BJ (cell line): Measurements from ENCODE around the gene USP20. TPM values are rescaled to one million over a fixed set of nuclear protein-coding genes. Genes with fewer than 3 reads are reported as not detected.

Source experiments
- CTCF ChIA-PET: fragments of 350-600 bp; formaldehyde crosslinking; extraction: SDS; loops from one replicate; lab custom pipeline; 2021; ENCODE audit warnings: antibody characterized with exemption, inconsistent platforms; lab: Yijun Ruan, JAX
- POLR2A ChIA-PET: fragments of 300-600 bp; sonication (Branson Sonifier 250); formaldehyde crosslinking; extraction: SDS; loops from one replicate; lab custom pipeline; 2021; ENCODE audit warnings: antibody characterized with exemption; lab: Charles Lee
- DNase-seq: peaks from one replicate; pipeline ENCODE4 v3.0.0-alpha.2; 2011; ENCODE audit warnings: low read depth
- H3K27me3 ChIP-seq: 2 replicates; pipeline ENCODE4 v1.6.0; 2011; ENCODE audit warnings: low read length; ENCODE audit not compliant: control insufficient read depth, insufficient read depth
- H3K36me3 ChIP-seq: 2 replicates; pipeline ENCODE4 v1.5.1; 2011; ENCODE audit warnings: low read length; ENCODE audit not compliant: control insufficient read depth, insufficient read depth
- H3K4me3 ChIP-seq: 2 replicates; pipeline ENCODE4 v1.5.1; 2011; ENCODE audit warnings: low read depth, mild to moderate bottlenecking, control low read depth, low read length
- CTCF ChIP-seq: IDR thresholded peaks from 2 replicates; pipeline ENCODE4 v1.5.1; 2011; ENCODE audit warnings: low read depth, mild to moderate bottlenecking, control low read depth, inconsistent platforms, low read length, moderate library complexity; ENCODE audit not compliant: insufficient read depth
- polyA plus RNA-seq: library from polyadenylated mRNA; depleted of rRNA; stranded (reverse); fragments of >200 nt; gene quantifications from 2 replicates; pipeline ENCODE4 v1.2.3, GENCODE V29; 2011

The USP20 gene
- polyA plus RNA-seq, 1 experiment = 19.0 TPM

- CTCF ChIA-PET = interaction anchor here (0.6 kb wide), 1 partner anchor 14 kb away, joined by 3 read pairs; no protein-coding TSS in a partner anchor
- DNase-seq = no peak
- H3K27me3 ChIP-seq = no peaks in the 10 kb centered on the region
- no peak overlapping the region for H3K4me3 ChIP-seq
- POLR2A ChIA-PET = no interaction called here
- peaks cover 6% of the 10 kb centered on the region for H3K36me3 ChIP-seq
- no peak for TF ChIP-seq CTCF
Observed at GRCh38 chr9:129894120-129894823, 59.0 kb downstream of the USP20 start.

- TF ChIP-seq CTCF = no peak
- no peak for DNase-seq
- H3K4me3 ChIP-seq = no peak overlapping the region
- CTCF ChIA-PET = no interaction called here
- POLR2A ChIA-PET = no interaction called here
- peaks cover 7% of the 10 kb centered on the region for H3K36me3 ChIP-seq
- no peaks in the 10 kb centered on the region for H3K27me3 ChIP-seq
Observed at GRCh38 chr9:129895376-129896268, 60.4 kb downstream of the USP20 start.

GRCh38 chr9:129897263-129897662 lies 62.0 kb downstream of the USP20 start:
- CTCF ChIA-PET = no interaction called here
- no peak for DNase-seq
- POLR2A ChIA-PET = interaction anchor here (0.5 to 0.6 kb wide), 2 partner anchors 9 to 51 kb away, joined by 3 to 27 read pairs; no protein-coding TSS in a partner anchor
- Histone ChIP-seq H3K4me3 (no peak overlapping the region), H3K27me3 (no peaks in the 10 kb centered on the region), H3K36me3 (peaks cover 7% of the 10 kb centered on the region)
- TF ChIP-seq CTCF = no peak

- ChIA-PET CTCF (interaction anchor here (0.6 to 1.1 kb wide), 2 partner anchors 12 to 73 kb away, joined by 3 to 5 read pairs; no protein-coding TSS in a partner anchor), POLR2A (no interaction called here)
- no peak overlapping the region for H3K4me3 ChIP-seq
- peaks cover 10% of the 10 kb centered on the region for H3K36me3 ChIP-seq
- no peaks in the 10 kb centered on the region for H3K27me3 ChIP-seq
- DNase-seq = no peak
- TF ChIP-seq CTCF = no peak
Observed at GRCh38 chr9:129898185-129898584, 62.9 kb downstream of the USP20 start.

GRCh38 chr9:129899620-129900019 lies 64.4 kb downstream of the USP20 start:
- Histone ChIP-seq H3K36me3 (peaks cover 11% of the 10 kb centered on the region), H3K27me3 (no peaks in the 10 kb centered on the region), H3K4me3 (no peak overlapping the region)
- no peak for TF ChIP-seq CTCF
- POLR2A ChIA-PET = no interaction called here
- CTCF ChIA-PET = no interaction called here
- DNase-seq = no peak
